DND-41 (cell line): ENCODE measurements around the gene NYNRIN.

Source experiments
- EZH2 ChIP-seq: IDR thresholded peaks from 3 replicates; pipeline ENCODE4 v1.6.1; 2012; ENCODE audit warnings: borderline replicate concordance, low read depth, mild to moderate bottlenecking, moderate library complexity, low read length, inconsistent platforms; ENCODE audit not compliant: severe bottlenecking
- TF ChIP-seq, protein P1 (sequence below): IDR thresholded peaks from 2 replicates; pipeline ENCODE4 v1.5.1; 2012; ENCODE audit warnings: borderline replicate concordance, low read length, moderate library complexity, mild to moderate bottlenecking; ENCODE audit not compliant: poor library complexity, severe bottlenecking; ENCODE audit errors: extremely low read depth

DNA sequence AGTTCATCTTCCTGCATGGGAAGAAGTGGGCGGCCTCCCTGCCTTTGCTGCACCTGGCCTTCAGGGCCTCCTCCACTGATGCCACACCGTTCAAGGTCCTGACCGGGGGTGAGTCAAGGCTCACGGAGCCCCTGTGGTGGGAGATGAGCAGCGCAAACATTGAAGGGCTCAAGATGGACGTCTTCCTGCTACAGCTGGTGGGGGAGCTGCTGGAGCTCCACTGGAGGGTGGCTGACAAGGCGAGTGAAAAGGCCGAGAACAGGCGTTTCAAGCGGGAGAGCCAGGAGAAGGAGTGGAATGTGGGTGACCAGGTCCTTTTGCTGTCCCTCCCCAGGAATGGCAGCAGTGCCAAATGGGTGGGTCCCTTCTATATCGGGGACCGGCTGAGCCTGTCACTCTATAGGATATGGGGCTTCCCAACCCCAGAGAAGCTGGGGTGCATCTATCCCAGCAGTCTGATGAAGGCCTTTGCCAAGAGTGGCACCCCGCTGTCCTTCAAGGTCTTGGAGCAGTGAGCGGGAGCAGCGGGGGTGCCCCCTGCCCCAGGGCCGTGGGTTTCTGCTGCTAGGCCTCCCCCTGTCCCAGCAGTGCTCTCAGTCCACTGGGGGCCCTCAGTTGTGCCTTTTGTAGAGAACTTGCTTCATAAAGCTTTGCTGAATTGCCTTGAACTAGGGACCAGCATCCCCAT, 18.3 kb downstream of the NYNRIN start:
- no peak for TF ChIP-seq EZH2
- TF ChIP-seq, protein P1, sequence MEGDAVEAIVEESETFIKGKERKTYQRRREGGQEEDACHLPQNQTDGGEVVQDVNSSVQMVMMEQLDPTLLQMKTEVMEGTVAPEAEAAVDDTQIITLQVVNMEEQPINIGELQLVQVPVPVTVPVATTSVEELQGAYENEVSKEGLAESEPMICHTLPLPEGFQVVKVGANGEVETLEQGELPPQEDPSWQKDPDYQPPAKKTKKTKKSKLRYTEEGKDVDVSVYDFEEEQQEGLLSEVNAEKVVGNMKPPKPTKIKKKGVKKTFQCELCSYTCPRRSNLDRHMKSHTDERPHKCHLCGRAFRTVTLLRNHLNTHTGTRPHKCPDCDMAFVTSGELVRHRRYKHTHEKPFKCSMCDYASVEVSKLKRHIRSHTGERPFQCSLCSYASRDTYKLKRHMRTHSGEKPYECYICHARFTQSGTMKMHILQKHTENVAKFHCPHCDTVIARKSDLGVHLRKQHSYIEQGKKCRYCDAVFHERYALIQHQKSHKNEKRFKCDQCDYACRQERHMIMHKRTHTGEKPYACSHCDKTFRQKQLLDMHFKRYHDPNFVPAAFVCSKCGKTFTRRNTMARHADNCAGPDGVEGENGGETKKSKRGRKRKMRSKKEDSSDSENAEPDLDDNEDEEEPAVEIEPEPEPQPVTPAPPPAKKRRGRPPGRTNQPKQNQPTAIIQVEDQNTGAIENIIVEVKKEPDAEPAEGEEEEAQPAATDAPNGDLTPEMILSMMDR, result no peak
